SKM-1 treated with dmso at 0.1 percent for 144 hours (cell line): ENCODE data around the gene GPR18.
"Not testable (repeated sequence)": the region's sequence is repeated elsewhere in the genome, so short reads cannot be mapped to it uniquely, and the experiment has no call there.

ENCODE experiments used
- DNase-seq: peaks from one replicate; lab custom pipeline; 2025; ENCODE audit not compliant: unreplicated experiment; lab: John Stamatoyannopoulos, UW

GPR18 gene

DNA sequence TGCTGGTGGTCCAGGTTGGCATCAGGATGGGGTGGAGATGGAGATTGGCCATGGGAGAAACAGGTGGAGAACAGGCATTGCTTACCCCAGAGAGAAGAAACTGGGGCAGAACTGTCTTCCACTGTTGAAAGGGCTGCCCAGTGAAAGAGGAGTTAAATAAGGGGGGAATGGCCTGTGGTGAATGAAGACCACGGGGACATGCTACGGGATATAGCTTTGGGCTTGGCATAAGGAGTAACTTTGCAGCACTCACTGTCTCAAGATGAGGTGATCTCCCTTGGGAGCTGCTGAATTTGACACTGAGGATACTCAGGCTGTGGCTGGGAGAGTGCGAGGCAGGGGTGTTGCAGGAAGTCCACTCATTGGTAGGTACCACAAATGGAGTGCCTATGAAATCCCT lies 10.6 kb upstream of the GPR18 start:
- DNase-seq, result no peak

DNA sequence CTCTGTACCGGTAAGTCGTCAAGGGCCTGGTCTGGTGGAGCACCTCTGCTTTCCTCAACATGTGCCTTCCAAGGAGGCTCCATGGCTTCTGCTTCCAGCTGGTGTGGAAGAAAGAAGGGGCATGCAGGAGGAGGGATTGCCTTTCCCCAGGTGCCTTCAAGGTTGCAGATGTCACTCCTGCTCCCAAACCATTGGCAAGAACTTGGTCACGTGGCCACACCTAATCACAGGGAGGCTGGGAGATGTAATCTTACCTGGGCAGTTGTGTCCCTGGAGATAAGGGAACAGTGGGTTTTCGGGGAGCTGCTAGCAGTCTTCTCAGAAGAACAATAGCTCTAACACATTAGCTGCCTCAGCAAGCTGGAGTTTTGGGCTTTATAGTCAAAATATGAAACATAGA lies 9.7 kb upstream of the GPR18 start:
- no peak for DNase-seq

DNA sequence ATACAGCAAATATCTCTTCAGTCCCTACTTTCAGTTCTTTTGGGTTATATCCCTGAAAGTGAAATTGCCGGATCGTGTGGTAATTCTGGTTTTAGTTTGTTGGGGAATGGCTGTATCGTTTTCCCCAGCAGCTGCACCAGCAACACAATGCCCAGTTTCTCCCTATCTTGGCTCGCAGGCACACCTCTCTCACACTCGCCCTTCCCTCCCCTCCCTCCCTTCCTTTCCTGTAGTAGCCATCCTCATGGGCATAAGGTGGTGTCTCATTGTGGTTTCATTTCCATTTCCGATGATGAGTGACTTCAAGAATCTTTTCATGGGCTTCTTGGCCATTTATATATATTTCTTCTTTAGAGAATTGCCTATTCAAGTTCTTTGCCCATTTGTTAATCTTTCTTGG lies 8.6 kb upstream of the GPR18 start:
- no peak for DNase-seq

DNA sequence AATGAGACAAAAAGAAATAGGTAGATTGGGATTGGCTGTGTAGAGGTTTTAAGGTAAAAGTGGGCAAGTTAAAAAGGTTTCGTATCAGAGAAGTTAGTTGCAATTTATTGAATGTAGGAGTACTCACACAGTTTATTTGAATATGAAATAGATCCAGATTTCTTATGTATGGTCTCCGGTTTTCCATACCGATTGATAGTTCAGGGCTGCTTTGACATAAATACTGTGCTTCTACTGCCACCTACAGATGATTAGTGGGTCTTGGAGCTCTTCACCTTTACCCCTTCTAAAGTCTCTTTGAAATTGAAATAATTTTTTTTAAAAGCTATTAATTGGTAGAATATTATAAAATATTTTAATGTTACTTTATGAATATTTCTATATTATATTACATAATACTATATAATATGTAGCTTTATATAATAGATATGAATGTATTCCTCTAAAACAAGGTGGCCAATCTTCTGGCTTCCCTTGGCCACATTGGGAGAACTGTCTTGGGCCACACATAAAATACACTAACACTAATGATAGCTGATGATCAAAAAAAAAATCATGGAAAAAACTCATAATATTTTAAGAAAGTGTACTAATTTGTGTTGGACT lies 7.7 kb upstream of the GPR18 start:
- DNase-seq, result peak; percentile 42

DNA sequence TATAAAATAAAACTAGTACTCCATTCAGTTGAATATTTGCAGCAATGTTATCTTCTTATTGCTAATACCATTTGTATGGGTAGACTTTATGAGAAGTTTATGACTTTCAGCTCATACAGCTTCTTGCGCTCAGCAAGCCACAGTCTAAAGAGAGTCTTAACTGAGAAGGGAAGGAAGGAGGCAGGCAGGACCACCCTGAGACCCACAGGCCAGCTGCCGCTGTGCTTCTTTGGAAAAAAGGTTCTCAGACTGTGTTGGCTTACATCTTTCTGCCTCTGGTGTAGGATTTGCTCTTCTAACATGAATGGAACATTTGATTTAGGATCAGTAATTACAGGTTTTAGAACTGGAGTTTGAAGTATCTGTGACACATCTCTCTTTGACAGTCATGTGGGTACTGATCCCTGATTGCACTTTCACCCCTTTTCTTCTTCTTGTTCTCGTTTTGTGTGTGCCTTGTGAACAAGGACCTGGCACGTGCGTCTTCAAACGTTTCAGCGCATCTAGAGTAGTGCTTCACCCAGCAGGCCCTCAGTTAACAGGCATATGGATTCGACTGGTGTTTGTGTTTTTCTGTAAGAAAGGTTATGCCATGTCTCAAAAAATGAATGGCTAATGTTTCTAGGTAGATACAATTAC lies 7.1 kb upstream of the GPR18 start:
- no peak for DNase-seq

DNA sequence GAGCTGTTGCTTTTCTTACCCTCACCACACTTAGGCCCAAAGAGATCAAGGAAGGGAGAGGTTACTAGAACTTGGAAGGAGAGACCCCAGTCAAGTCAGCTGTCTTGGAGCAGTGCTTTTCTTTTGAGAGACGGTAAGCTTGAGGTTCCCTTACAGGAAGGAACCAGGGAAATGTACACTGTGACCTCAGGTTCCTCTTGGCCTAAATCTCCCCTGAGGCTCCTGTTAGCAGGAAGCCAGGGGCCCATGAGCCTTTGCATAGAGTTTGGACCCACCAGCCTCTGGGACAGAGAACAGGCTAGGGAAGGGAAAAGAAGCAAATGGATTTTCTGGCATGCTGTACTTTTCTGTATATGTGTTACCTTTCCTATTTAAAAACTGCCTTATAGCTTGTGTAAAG lies 5.9 kb upstream of the GPR18 start:
- DNase-seq, result peak; percentile 37

DNA sequence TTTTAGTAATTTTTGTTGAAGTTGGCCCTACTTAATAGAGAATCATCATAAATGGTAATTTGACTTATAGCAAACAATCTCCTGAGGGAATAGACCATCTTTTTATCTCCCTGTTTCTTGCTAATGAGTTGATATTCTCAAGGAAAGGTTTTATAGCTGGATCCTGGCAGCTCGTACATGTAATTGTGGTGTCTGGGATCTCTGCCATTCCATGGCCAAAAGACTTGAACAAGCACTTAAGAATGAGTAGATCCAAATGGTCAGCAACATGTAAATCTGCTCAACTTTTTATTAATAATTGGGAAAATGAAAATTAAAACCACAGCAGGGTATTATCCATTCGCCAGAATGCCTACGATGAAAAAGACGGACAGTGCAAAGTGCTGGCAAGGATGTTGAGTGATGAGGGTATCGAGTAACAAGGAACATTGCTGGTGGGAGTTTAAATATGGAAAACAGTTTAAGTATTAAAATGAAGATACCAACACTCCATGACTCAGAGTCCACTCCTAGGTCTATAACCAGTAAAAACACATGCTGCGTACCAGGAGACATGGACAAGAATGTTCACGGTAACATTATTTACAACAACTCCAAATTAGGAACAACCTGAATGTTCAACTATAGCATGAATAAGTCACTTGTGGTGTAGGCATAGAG lies 5.1 kb upstream of the GPR18 start:
- no peak for DNase-seq

DNA sequence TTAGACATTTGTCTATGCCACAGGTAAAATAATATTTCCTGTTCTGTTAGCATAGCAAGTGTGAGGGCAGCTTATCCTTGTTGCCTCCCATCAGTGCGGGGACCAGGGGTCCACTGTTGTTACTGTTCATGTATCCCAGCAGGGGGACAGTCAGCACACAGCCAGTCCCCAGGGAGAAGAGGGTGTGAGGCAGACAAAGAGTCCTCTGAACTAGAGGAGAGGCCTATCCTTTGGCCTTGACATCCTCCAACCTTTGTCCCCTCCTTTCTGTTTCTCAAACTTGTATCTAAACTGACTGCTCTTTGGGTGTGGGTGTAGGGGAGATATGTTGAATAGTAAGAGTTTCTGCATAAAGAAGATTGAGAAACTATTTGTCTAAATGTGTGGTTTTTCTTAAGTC lies 2.9 kb upstream of the GPR18 start:
- DNase-seq, result no peak

DNA sequence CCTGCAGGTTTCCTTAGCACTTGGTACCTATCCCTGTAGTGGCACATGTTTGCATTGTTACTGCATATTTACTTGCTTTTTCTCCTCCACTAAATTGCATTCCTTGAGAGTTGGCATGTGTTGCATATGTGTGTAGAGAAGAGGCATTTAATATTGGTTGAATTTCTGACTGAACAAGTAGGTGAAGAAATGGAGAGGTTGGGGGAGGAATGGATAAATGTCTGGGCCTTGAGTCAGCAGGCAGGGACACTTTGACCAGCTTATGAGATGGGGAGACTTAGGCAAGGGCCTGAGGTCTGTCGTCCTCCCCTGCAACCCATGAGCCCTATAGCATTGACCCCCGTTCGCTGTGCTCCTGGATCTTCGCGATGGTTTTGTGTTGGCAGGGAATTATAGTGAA lies 2.0 kb upstream of the GPR18 start:
- no peak for DNase-seq

DNA sequence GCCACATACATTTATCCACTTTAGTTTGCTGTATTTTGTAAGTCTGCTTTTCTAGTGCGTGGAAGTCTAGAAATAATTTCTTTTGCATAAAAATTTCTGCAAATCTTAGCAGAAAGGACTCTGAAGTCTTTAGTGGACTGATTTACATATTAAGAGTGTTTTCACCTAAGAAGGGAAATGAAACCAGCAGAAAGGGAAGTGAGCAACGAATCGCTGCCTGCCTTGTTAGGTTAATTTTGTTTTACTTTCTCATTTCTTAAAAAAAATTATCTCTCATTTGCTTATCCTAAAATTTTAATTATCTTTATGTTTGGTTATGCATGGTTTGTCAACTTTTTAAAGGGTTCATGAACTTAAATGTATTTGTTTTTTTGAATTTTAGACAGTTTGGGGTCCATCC lies 767 bp upstream of the GPR18 start:
- DNase-seq, result peak; percentile 27

DNA sequence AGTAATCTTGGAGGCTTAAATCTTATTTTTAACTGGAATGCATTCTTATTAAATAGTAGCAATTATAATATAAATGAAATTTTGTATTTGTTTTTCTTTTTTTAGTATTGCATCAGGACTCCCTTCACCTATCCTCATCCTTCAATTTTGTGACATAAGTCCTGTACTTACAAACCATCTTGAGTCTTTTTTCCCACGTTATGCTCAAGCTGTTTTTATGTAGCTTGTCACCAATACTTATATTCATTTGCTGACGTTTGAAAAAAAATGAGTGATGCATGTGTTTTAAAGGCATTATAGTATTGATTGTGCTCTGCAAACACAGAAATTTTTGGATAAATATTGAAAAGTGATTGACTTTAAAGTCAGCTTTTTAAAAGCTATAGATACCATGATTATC lies 888 bp downstream of the GPR18 start:
- no peak for DNase-seq

DNA sequence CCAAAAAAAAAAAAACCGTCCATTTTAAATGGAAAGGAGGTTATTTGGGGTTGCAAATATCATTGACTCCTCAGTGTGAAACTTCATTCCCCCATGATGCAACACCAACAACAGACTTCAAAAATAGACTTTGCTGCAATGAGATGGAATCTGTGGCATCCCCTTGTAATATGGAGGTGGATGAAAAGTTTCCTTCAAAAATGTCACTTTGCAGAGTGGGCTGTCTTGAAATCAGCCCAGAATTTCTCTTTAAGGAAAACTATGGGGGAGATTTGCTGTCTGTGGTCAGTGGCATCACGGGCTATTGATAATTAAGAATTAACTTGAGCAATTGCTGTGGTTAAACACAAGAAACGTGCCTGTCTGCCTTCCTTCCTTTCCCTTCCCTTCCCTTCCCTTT lies 1.5 kb downstream of the GPR18 start:
- DNase-seq, result peak; percentile 65

DNA sequence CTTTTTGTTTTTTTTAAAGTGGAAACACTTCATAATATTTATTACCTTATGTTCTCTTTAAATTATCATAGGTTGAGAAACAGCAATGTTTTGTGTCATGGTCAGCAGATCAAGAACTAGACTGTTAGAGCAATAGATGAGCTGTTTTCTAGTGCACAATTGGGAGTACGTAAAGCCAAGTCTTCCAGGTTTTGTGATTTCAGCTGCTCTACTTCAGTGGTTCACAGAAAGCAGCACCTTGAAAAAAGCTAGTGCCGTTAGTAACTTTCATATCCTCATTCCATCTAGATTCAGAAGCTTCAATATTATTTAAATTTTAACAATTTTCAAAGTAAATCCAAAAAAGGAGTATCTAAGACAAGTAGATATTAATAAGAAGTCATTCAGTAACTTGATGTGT lies 1.9 kb downstream of the GPR18 start:
- no peak for DNase-seq

DNA sequence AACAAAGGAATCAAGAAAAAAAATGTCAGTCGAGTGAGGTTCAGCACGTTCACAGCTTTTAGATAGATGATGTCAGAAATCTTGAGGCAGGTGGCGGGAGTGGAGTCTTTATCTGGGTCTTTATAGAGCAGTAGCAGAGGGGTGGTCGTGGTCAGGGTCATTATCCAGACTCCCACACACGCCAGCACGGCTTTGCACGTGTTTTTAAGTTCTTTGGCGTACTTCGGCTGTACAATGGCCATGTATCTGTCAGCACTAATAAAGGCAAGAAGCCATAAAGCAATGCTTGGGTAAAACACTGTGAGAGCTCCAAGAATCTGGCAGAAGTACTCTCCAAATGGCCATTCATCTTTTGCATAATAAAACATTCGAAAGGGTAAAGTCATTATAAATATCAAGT lies 2.9 kb downstream of the GPR18 start:
- no peak for DNase-seq

DNA sequence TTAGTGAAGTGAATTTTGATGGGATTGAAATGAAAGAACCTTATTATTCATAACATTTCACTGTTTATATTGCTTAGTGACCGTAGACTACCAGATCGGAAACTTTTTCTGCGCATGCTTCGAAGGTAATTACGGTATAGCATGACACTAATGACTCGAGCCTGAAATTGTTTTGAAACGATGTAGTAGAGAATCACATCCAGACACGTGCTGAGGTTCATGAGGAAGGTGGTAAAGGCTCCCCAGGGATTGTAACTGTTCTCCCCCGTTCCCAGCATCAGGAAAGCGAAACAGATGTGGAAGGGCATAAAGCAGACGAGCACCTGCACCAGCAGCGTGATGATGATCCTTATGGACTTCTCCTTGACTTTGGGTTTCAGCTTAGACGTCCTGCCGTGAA lies 3.3 kb downstream of the GPR18 start:
- DNase-seq, result no peak

DNA sequence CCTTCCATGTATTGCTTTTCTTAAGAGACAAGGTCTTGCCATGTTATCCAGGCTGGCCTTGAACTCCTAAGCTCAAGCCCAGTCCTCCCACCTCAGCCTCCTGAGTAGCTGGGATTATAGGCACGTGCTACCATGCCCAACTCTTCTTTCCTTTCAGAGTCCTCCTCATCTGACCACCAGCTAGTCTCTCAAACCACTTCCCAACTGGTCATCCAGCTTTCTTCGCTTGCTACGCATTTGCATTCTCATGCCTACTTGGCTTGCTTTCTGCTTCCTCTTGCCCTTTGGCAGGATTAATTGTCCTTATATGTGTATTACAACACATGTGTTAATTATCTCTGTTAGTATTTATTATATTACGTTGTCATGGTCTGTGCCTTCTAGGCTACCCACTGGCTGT lies 6.3 kb downstream of the GPR18 start:
- DNase-seq, result no peak

DNA sequence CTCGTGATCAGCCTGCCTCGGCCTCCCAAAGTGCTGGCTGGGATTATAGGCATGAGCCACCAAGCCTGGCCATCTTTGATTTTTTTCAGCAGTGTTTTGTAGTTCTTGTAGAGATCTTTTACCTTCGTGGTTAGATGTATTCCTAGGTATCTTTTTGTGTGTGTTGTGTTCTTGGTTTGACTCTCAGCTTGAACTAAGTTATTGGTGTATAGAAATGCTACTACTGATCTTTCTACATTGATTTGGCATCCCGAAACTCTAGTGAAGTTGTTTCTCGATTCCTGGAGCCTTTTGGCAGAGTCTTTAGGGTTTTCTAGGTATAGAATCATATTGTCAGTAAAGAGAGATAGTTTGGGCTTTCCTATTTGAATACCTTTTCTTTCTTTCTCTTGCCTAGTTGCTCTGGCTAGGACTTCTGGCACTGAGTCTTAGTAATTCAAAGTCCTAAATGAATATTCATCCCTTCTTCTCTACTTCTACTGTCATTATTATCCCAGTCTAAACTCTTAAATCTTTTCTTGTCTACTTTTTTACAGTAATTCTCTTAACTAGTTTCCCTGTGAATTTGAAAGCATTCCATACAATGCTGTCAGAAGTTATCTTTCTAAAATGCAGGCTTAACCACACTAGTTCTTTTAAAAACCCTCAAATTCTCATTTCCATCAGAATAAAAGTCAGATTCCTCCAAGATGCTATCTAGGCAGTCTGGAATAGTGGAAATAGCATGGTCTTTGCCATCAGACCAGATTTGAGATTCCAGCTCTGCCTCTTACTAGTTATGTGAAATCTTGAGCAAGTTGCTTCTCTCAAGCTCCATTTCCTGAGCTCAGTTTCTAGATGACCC lies 7.0 kb downstream of the GPR18 start:
- DNase-seq, result no peak

DNA sequence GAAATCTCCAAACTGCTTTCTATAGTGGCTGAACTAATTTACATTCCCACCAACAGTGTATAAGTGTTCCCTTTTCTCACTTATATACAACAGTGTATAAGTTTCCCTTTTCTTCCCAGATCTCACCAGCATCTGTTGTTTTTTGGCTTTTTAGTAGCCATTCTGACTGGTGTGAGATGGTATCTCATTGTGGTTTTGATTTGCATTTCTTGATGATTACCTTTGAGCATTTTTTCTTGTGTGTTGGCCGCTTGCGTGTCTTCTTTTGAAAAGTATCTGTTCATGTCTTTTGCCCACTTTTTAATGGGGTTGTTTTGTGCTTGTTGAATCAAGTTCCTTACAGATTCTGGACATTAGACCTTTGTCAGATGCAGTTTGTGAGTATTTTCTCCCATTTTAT lies 8.6 kb downstream of the GPR18 start:
- not testable (repeated sequence) for DNase-seq

DNA sequence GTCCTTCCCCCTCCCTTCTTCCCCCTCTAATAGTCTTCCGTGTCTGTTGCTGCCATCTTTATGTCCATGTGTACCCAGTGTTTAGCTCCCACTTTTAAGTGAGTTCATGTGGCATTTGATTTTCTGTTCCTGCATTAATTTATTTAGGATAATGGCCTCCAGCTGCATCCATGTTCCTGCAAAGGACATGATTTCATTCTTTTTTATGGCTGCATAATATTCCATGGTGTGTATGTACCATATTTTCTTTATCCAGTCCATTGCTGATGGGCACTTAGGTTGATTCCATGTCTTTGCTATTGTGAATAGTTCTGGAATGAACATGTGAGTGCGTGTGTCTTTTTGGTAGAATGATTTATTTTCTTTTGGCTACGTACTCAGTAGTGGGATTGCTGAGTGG lies 9.0 kb downstream of the GPR18 start:
- DNase-seq, result not testable (repeated sequence)

DNA sequence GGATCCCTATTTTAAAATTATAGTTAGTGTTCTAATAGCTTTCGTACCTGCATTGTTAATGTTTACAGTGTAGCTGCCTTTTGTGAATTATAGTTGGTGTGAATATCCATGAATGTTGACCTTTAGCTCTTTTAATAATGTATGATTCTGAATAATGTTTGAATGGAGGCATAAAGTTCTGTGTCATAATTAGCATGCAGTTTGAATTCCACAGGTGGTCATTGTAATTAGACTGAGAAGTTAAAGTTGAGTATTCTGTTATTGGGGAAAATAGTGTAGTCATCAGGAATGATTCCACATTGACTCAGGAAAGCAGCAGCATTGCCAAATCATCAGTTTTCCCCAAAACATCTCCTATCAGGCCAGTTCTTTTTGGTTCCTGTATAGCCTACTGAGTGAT lies 12.1 kb downstream of the GPR18 start:
- no peak for DNase-seq

DNA sequence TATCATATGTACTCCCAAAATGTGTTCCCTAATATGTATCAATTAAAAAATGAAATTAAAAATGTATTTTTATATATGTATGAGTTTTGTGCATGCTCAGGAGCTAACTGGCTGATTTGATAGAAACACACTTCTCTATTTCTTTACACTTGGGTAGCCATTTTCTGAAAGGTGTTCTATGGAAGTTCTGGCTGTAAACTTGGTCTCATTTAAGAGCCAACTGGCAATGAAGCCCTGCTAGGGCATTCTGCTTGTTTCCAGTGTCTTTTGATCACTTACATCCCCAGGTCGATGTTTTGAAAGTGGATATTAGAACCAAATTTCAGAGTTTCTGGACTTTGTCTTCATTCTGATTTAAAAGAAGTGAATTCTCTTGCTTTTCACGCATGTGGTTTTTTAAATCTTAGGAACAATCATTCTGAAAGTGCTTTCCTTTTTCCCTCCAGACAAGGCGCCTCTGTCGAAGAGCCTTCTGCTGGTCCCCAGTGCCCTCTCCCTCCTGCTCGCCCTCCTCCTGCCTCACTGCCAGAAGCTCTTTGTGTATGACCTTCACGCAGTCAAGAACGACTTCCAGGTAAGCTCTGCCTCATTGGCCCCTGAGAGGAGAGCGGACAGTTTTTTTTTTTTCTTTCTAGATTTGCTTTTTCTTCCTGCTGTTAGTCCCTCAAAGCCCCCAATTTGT lies 20.1 kb downstream of the GPR18 start:
- DNase-seq, result no peak
